GM06990 (cell line): Measurements from ENCODE around the gene SMIM38.

Source experiments
- DNase-seq: peaks from one replicate; pipeline ENCODE4 v3.0.0-alpha.2; 2011; ENCODE audit not compliant: insufficient read length; ENCODE audit errors: extremely low read depth
- H3K27me3 ChIP-seq: replicated peaks from 2 replicates; pipeline ENCODE4 v1.6.0; 2011; ENCODE audit warnings: low read length; ENCODE audit not compliant: control insufficient read depth, insufficient read depth
- H3K36me3 ChIP-seq: 2 replicates; pipeline ENCODE4 v1.5.1; 2011; ENCODE audit warnings: low read length; ENCODE audit not compliant: control insufficient read depth, insufficient read depth
- H3K4me3 ChIP-seq: replicated peaks from 2 replicates; pipeline ENCODE4 v1.5.1; 2011; ENCODE audit warnings: low read depth, mild to moderate bottlenecking, control low read depth, low read length
- CTCF ChIP-seq: IDR thresholded peaks from 2 replicates; pipeline ENCODE4 v1.5.1; 2011; ENCODE audit warnings: low read length, control low read depth, mild to moderate bottlenecking, inconsistent platforms; ENCODE audit not compliant: insufficient read depth, poor library complexity, severe bottlenecking

SMIM38 gene

GRCh38 chr11:69109101-69109500 is 46.6 kb upstream of the SMIM38 start:
- H3K4me3 ChIP-seq = no peak overlapping the region
- no peak for DNase-seq
- H3K36me3 ChIP-seq = no peaks in the 10 kb centered on the region
- H3K27me3 ChIP-seq = no peaks in the 10 kb centered on the region
- no peak for TF ChIP-seq CTCF

GRCh38 chr11:69110451-69110850 is 45.3 kb upstream of the SMIM38 start:
- Histone ChIP-seq H3K27me3 (no peaks in the 10 kb centered on the region), H3K4me3 (no peak overlapping the region), H3K36me3 (no peaks in the 10 kb centered on the region)
- DNase-seq = no peak
- TF ChIP-seq CTCF = no peak

- no peaks in the 10 kb centered on the region for H3K36me3 ChIP-seq
- DNase-seq = no peak
- H3K4me3 ChIP-seq = no peak overlapping the region
- TF ChIP-seq CTCF = no peak
- no peaks in the 10 kb centered on the region for H3K27me3 ChIP-seq
These were observed 43.9 kb upstream of the SMIM38 start for GRCh38 chr11:69111624-69112542.

- Histone ChIP-seq H3K36me3 (no peaks in the 10 kb centered on the region), H3K4me3 (no peak overlapping the region), H3K27me3 (no peaks in the 10 kb centered on the region)
- TF ChIP-seq CTCF = no peak
- no peak for DNase-seq
These were observed 42.5 kb upstream of the SMIM38 start for GRCh38 chr11:69113226-69113625.

- Histone ChIP-seq H3K36me3 (no peaks in the 10 kb centered on the region), H3K4me3 (no peak overlapping the region), H3K27me3 (no peaks in the 10 kb centered on the region)
- DNase-seq = no peak
- no peak for TF ChIP-seq CTCF
These were observed 41.9 kb upstream of the SMIM38 start for GRCh38 chr11:69113646-69114340.
